ENCODE measurements around the gene SPRR1A. TPM values are rescaled to one million over a fixed set of nuclear protein-coding genes. Genes with fewer than 3 reads are reported as not detected.

The SPRR1A gene
- total RNA-seq, 1 experiment from 2014 or later: not detected

- ATAC-seq (no peak), DNase-seq (ENCODE audit: low read depth, low spot score) (no peak)
- H3K4me3 ChIP-seq (ENCODE audit: low read depth in 2 of 2, low read length in 2 of 2): no peak overlapping the region
- no TSS peak for BruUV-seq (replicated peaks)
- no peaks in the 10 kb centered on the region for H3K9me3 ChIP-seq (ENCODE audit: control insufficient read depth, insufficient read depth, low read depth, low read length)
- H3K4me1 ChIP-seq (ENCODE audit: control insufficient read depth, insufficient read depth, low read length): no peaks in the 10 kb centered on the region
- H3K27me3 ChIP-seq (ENCODE audit: control insufficient read depth, insufficient read depth, low read length): peaks cover 2% of the 10 kb centered on the region; the same call in 1 of the 2 replicates
- intact Hi-C loops (cut with micrococcal nuclease; ENCODE audit: unreplicated experiment): no loop called here
- TF ChIP-seq, protein P1, sequence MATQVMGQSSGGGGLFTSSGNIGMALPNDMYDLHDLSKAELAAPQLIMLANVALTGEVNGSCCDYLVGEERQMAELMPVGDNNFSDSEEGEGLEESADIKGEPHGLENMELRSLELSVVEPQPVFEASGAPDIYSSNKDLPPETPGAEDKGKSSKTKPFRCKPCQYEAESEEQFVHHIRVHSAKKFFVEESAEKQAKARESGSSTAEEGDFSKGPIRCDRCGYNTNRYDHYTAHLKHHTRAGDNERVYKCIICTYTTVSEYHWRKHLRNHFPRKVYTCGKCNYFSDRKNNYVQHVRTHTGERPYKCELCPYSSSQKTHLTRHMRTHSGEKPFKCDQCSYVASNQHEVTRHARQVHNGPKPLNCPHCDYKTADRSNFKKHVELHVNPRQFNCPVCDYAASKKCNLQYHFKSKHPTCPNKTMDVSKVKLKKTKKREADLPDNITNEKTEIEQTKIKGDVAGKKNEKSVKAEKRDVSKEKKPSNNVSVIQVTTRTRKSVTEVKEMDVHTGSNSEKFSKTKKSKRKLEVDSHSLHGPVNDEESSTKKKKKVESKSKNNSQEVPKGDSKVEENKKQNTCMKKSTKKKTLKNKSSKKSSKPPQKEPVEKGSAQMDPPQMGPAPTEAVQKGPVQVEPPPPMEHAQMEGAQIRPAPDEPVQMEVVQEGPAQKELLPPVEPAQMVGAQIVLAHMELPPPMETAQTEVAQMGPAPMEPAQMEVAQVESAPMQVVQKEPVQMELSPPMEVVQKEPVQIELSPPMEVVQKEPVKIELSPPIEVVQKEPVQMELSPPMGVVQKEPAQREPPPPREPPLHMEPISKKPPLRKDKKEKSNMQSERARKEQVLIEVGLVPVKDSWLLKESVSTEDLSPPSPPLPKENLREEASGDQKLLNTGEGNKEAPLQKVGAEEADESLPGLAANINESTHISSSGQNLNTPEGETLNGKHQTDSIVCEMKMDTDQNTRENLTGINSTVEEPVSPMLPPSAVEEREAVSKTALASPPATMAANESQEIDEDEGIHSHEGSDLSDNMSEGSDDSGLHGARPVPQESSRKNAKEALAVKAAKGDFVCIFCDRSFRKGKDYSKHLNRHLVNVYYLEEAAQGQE (IDR thresholded peaks at IDR 0.05; ENCODE audit: insufficient read depth in 1 of 2, low read depth in 2 of 2, low read length in 1 of 2): no peak
- no peak for TF ChIP-seq POLR2AphosphoS5 (IDR thresholded peaks at IDR 0.05; ENCODE audit: low read depth, low read length)
- no peak for TF ChIP-seq TCF7L2 (IDR thresholded peaks at IDR 0.05; ENCODE audit: low read depth, low read length)
- TF ChIP-seq, protein P2, sequence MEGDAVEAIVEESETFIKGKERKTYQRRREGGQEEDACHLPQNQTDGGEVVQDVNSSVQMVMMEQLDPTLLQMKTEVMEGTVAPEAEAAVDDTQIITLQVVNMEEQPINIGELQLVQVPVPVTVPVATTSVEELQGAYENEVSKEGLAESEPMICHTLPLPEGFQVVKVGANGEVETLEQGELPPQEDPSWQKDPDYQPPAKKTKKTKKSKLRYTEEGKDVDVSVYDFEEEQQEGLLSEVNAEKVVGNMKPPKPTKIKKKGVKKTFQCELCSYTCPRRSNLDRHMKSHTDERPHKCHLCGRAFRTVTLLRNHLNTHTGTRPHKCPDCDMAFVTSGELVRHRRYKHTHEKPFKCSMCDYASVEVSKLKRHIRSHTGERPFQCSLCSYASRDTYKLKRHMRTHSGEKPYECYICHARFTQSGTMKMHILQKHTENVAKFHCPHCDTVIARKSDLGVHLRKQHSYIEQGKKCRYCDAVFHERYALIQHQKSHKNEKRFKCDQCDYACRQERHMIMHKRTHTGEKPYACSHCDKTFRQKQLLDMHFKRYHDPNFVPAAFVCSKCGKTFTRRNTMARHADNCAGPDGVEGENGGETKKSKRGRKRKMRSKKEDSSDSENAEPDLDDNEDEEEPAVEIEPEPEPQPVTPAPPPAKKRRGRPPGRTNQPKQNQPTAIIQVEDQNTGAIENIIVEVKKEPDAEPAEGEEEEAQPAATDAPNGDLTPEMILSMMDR (IDR thresholded peaks at IDR 0.05): no peak
- no peak for TF ChIP-seq SIN3A (IDR thresholded peaks at IDR 0.05; ENCODE audit: borderline replicate concordance, insufficient read depth, low read depth, low read length)
- ChIA-PET CTCF (no interaction called here), POLR2A (no interaction called here)
- in situ Hi-C loops (cut with HindIII; ENCODE audit: low pct_unique_long_range_greater_than_20kb, low sequenced_read_pairs): no loop called here
- no peak overlapping the region for H3K27ac ChIP-seq (ENCODE audit: low read length)
- no peaks in the 10 kb centered on the region for H3K36me3 ChIP-seq (ENCODE audit: control insufficient read depth, insufficient read depth, low read length)
Observed at GRCh38 chr1:152995842-152996241, 12.0 kb downstream of the SPRR1A start.

DNA sequence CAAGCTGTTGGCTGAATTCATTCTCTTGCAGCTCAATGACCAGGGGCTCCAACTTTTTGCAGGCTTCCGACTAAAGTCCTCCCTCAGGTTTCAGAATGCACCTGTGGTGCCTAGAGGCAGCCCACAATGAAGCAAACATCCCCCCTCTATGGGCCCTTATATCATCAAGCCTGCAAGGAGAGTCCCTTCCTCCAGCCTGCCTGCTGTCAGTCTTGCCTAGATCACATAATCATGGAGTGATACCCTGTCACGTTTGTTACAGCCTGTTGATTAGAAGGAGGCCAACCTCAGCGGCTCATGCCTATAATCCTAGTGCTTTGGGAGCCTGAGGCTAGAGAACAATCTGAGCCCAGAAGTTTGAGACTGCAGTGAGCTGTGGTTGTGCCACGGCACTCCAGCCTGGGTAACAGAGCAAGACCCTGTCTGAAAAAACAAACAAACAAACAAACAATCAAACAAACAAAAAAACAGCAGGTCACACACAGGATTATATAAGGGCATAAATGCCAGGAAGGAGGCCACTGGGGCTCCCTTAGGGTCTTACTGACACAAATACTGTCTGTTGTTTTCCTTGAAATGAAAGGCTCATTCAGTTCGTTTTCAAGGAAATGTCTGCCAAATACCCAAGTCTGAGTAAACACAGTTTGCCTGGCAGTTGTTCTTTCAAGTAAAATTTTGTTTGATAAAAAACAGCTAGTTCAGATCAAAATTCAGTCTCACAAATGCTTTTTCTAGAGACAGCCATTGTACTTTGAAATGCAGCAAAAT lies 12.9 kb downstream of the SPRR1A start:
- POLR2A ChIA-PET: no interaction called here
- no peak overlapping the region for H3K4me3 ChIP-seq (ENCODE audit: low read depth in 2 of 2, low read length in 2 of 2)
- H3K4me1 ChIP-seq (ENCODE audit: control insufficient read depth, insufficient read depth, low read length): no peaks in the 10 kb centered on the region
- ATAC-seq (no peak), DNase-seq (ENCODE audit: low read depth, low spot score) (no peak)
- CTCF ChIA-PET: no interaction called here
- in situ Hi-C loops (cut with HindIII; ENCODE audit: low pct_unique_long_range_greater_than_20kb, low sequenced_read_pairs): no loop called here
- H3K27ac ChIP-seq (ENCODE audit: low read length): no peak overlapping the region
- H3K27me3 ChIP-seq (ENCODE audit: control insufficient read depth, insufficient read depth, low read length): 0 out of 2 replicates have a peak, but pooled peaks cover 2% of the 10 kb centered on the region
- BruUV-seq (replicated peaks): no TSS peak
- intact Hi-C loops (cut with micrococcal nuclease; ENCODE audit: unreplicated experiment): no loop called here
- no peaks in the 10 kb centered on the region for H3K9me3 ChIP-seq (ENCODE audit: control insufficient read depth, insufficient read depth, low read depth, low read length)
- no peaks in the 10 kb centered on the region for H3K36me3 ChIP-seq (ENCODE audit: control insufficient read depth, insufficient read depth, low read length)
- TF ChIP-seq, protein P1 (IDR thresholded peaks at IDR 0.05; ENCODE audit: insufficient read depth in 1 of 2, low read depth in 2 of 2, low read length in 1 of 2): no peak
- no peak for TF ChIP-seq TCF7L2 (IDR thresholded peaks at IDR 0.05; ENCODE audit: low read depth, low read length)
- no peak for TF ChIP-seq POLR2AphosphoS5 (IDR thresholded peaks at IDR 0.05; ENCODE audit: low read depth, low read length)
- TF ChIP-seq, protein P2 (IDR thresholded peaks at IDR 0.05): no peak
- TF ChIP-seq SIN3A (IDR thresholded peaks at IDR 0.05; ENCODE audit: borderline replicate concordance, insufficient read depth, low read depth, low read length): no peak
